AG04449 (cell line): ENCODE measurements around the gene CDH8.

Source experiments
- CTCF ChIA-PET: fragments of 350-600 bp; formaldehyde crosslinking; extraction: SDS; loops from one replicate; lab custom pipeline; 2021; ENCODE audit warnings: antibody characterized with exemption; lab: Yijun Ruan, JAX
- POLR2A ChIA-PET: fragments of 400-600, 350-600 bp; formaldehyde crosslinking; extraction: SDS; loops from one replicate; lab custom pipeline; 2020; ENCODE audit warnings: antibody characterized with exemption, inconsistent platforms; lab: Yijun Ruan, JAX
- DNase-seq: peaks from one replicate; pipeline ENCODE4 v3.0.0-alpha.2; 2010; ENCODE audit warnings: low read depth, low spot score
- H3K4me3 ChIP-seq: 2 replicates; pipeline ENCODE4 v1.5.1; 2011; ENCODE audit warnings: low read depth, mild to moderate bottlenecking, control low read depth, low read length
- TF ChIP-seq, protein P1 (sequence below): IDR thresholded peaks from one replicate; pipeline ENCODE4 v1.5.1; 2011; ENCODE audit warnings: mild to moderate bottlenecking, moderate library complexity, low read length, control low read depth, inconsistent platforms; ENCODE audit not compliant: insufficient read depth; ENCODE audit errors: missing control alignments

Gene CDH8

DNA sequence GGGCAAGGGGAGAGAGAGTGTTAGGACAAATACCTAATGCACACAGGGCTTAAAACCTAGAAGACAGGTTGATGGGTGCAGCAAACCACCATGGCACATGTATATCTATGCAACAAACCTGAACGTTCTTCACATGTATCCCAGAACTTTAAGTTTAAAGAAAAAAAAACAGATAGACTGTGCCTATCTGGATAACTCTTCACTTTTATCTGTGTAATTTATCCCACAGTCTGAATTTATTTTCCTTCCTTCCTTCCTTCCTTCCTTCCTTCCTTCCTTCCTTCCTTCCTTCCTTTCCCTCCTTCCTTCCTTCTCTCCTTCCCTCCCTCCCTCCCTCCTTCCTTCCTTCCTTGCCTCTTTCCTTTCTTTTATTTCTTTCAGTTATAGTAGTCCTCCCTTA is 370.7 kb downstream of the CDH8 start:
- no peak overlapping the region for H3K4me3 ChIP-seq
- CTCF ChIA-PET: no interaction called here
- no peak for DNase-seq
- POLR2A ChIA-PET: no interaction called here
- TF ChIP-seq, protein P1, sequence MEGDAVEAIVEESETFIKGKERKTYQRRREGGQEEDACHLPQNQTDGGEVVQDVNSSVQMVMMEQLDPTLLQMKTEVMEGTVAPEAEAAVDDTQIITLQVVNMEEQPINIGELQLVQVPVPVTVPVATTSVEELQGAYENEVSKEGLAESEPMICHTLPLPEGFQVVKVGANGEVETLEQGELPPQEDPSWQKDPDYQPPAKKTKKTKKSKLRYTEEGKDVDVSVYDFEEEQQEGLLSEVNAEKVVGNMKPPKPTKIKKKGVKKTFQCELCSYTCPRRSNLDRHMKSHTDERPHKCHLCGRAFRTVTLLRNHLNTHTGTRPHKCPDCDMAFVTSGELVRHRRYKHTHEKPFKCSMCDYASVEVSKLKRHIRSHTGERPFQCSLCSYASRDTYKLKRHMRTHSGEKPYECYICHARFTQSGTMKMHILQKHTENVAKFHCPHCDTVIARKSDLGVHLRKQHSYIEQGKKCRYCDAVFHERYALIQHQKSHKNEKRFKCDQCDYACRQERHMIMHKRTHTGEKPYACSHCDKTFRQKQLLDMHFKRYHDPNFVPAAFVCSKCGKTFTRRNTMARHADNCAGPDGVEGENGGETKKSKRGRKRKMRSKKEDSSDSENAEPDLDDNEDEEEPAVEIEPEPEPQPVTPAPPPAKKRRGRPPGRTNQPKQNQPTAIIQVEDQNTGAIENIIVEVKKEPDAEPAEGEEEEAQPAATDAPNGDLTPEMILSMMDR: no peak

DNA sequence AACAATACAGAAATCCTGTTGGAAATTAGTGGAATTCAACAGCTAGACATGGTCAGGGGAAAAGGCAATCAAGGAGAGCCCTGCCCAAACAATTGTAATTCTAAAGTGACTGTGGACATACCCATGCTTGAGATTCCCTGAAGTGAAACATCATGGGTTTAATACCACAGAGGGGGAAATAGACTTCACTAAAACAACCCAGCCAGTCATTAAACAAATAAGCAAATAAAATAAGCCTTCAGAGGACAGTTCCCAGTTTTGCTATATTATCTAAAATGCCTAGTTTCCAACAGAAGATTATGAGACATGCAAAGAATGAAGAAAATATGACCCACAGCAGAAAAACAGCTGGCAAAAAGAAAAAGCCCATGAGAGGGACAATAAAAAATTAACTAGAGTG is 376.3 kb downstream of the CDH8 start:
- ChIA-PET CTCF (no interaction called here), POLR2A (no interaction called here)
- no peak overlapping the region for H3K4me3 ChIP-seq
- no peak for DNase-seq
- TF ChIP-seq, protein P1: no peak

DNA sequence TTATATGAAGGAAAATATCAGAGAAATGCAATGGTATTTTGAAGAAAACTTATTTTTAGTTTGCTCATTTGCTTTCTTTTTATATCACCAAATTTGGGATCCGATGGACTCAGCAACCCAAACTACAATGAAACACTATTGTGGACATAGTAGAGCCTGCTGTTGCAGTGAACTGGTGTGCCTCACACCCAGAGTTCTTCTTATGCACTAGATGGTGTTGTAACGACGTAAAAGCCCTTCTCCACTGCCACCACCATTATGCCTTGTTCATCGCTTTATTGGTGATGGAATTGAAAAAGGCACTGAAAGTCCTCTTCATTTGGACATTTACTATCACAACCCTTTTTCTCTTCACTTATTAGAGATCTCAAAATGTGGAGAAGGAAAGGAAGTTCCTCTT is 381.3 kb downstream of the CDH8 start:
- no peak overlapping the region for H3K4me3 ChIP-seq
- ChIA-PET CTCF (no interaction called here), POLR2A (no interaction called here)
- TF ChIP-seq, protein P1: no peak
- DNase-seq: no peak

DNA sequence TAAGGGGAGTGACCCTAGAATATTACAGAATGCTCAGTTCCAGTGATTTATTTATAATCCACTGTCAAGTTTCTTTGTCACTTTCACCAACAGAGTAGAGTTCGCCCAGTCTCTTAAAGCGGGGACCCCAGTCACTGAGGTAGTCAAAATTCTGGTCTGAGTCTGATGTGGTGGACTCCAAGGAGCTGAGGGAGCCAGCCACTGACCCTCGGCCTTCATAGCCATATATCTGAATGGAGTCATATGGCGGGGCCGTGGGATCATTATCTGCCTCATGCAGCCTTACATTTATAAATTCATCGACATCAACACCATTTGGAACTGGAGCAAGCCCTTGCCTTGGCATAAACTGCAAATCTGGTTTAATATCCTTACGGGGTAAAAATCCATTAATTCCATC is 382.7 kb downstream of the CDH8 start:
- TF ChIP-seq, protein P1: no peak
- no peak for DNase-seq
- ChIA-PET CTCF (no interaction called here), POLR2A (no interaction called here)
- H3K4me3 ChIP-seq: no peak overlapping the region

DNA sequence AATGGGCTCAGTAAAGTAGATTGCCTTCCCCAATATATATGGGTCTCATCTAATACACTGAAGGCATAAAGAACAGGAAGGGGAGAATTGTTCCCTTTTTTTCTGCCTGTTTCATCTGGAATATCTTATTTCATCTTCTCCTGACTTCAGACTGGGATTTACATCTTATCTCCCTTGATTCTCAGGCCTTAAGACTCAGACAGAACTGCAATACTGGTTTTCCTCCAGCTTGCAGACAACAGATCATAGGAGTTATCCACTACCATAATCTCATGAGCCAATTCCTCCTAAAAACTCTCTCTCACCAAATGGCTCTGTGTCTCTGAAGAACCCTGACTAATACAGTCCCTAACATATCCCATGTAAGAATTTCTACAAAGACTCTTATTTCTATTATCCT is 390.7 kb downstream of the CDH8 start:
- ChIA-PET CTCF (no interaction called here), POLR2A (no interaction called here)
- TF ChIP-seq, protein P1: no peak
- no peak overlapping the region for H3K4me3 ChIP-seq
- no peak for DNase-seq

DNA sequence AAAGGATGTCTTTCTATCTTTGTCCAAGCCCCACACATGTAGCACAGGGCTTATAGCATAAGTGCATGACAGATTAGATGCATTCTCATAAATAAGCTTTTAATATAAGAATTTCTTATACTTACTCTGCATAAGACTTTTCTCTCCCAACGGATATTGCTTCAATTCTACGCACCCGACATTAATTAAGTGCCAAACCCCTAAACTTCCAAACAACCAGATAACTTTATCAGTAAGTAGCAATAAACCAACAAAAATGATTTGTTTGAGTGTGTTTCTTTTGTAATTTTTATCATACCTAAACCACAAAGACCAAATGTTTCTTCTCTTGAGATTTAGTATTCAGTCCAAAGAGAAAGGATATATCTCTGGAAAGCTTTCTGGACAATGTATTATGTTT is 391.5 kb downstream of the CDH8 start:
- ChIA-PET POLR2A (no interaction called here), CTCF (no interaction called here)
- H3K4me3 ChIP-seq: no peak overlapping the region
- TF ChIP-seq, protein P1: no peak
- DNase-seq: no peak
